NCI-H1092 treated with DMSO at 0.1 percent for 48 hours (cell line): ENCODE measurements around the gene PRKD2.

Experiments used
- DNase-seq: peaks from one replicate; lab custom pipeline; 2025; lab: John Stamatoyannopoulos, UW

PRKD2 gene

GRCh38 chr19:46661020-46661731 lies 55.7 kb downstream of the PRKD2 start, which contains the start of gene DACT3:
Gene DACT3, minus strand, starts transcription at chr19:46661182. Its CDS starts 118 bp downstream, at chr19:46661064.
- DNase-seq: peak; percentile 98

DNA sequence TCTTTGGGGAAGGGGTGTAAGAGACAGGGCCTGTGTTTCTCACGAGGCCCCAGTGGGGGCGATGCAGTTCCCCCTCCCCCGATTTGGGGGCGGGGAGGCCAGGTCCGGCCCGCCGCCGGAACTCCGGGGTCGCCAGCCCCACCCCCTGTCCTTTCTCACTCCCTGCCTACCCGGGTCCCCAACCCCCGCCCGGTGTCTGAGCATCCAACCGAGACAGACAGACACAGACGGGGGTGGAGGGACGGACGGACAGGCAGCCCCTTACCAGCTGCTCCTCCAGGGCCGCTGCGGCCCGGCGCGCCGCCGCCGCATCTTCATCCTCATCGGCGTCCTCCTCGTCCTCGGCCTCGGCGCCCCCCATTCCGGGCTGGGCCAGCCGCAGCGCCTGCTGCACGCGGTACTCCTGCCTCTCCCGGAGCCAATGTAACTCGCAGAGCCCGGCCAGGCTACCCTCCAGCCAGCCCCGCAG lies 56.3 kb downstream of the PRKD2 start:
- no peak for DNase-seq

GRCh38 chr19:46660008-46660517 lies 56.9 kb downstream of the PRKD2 start:
- no peak for DNase-seq

- no peak for DNase-seq
Measured at GRCh38 chr19:46659151-46660007, 57.5 kb downstream of the PRKD2 start.

DNA sequence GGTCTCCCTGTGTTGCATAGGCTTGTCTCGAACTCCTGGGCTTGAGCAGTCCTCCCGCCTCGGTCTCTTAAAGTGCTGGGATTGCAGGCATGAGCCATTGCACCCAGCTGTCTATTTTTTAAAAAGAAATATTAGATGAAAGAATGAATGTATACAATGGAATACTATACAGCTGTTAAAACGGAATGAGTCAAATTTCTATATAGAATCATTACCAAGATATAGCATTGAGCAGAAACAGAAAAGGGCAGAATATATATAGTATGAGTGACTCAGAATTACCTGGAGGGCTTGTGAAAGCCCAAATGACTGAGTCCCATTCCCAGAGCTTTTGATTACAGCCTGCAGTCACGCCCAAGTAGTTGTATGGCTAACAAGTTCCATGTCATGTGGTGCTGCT lies 60.4 kb downstream of the PRKD2 start:
- no peak for DNase-seq

DNA sequence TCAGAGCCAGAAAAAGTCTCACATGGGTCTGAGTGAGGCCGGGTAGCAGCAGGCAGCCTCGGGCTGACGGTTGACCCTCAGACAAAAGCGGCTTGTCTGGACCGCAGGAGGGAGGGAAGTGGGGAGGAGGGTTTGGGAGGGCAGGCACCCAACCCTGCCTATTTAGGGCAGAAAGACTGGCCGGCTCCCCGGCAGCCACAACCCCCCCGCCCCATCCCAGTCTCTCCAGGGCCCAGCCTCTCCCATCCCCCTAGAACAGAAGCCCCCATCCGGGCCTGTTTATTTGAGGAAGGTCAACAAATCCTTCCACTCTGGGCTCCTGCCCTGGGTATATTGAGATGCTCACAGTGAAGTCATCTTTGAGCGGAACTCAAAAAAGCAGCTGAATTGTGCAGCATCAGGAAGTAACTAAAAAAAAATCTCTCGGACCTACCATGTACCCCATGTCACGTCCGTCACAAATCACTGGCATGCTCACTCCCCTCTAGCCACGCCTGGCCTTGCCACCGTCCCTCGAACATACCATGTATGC lies 62.2 kb downstream of the PRKD2 start:
- no peak for DNase-seq

DNA sequence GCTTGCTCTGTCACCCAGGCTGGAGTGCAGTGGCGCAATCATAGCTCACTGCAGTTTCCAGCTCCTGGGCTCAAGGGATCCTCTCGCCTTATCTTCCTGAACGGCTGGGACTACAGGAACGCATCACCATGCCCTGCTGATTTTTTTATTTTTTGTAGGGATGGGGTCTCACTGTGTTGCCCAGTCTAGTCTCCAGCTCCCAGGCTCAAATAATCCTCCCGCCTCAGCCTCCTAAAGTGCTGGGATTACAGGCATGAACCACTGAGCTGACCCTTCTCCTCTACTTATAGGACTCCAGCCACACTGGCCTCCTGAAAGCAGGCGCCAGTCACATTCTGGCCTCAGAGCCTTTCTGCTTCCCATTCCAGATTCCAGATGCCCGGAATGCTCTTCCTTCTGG lies 66.5 kb downstream of the PRKD2 start:
- no peak for DNase-seq

- no peak for DNase-seq
Measured at GRCh38 chr19:46648961-46649960, 67.7 kb downstream of the PRKD2 start.

DNA sequence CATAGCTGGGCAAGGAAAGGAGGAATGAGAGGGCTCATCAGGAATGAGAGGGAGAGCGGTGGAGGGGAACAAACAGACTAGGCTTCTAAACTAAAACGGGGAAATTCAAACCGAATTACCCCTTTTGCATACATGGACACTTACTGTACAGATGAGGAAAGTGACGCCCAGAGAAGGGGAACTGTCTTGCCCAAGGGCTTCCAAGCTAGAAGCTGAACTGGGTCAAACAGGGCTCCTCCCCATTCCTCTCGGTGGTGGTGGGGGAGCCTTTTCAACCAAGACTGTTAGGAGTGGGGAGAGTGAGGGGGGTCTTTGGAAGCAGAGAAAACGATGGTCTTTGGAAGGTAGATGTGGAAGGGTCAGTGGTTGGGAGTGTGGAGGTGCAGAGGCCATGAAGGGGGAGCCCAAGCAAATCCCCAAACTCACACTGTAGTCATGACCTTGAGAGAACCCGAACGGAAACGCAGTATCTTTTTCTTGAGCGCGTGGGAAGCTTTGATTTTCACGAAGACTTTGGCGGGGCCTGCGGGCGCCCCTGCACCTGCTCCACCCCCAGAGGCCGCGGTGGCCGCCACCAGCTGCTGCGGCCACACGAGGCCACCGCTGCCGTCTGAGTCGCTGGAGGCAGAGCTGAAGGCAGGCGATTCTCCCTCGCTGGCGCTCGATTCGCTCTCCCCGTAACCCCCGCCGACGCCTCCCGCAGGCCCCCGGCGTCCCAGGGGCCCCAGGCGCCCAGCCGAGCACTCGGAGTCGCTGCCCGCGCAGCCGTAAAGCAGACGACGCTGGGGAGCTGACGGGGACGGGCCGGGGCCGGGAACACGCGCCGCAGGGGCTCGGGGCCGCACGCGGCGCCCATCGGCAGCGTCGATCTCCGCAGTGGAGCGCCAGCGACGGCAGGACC lies 68.6 kb downstream of the PRKD2 start:
- DNase-seq: no peak

- no peak for DNase-seq
Measured at GRCh38 chr19:46646402-46646801, 70.5 kb downstream of the PRKD2 start.

DNA sequence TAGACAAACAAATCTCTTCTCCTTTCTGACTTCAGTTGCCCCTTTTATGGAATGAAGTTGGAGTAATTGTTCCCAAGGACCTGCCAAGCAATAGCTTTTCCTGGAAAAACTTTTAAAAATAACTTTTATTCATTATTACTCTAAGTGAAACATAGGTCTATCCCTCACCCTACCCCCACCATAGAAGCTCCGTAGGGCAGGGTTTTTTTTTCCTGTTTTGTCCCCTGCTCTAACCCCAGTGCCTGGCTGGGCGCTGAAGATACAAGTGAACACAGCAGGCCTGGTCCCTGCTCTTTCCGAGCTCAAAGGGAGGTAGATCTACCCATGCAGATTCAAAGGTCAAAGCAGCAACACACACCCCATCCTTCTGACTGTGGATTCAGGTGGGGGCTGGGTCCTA lies 72.2 kb downstream of the PRKD2 start:
- DNase-seq: no peak

GRCh38 chr19:46640656-46641055 lies 76.3 kb downstream of the PRKD2 start:
- DNase-seq: no peak

- DNase-seq: no peak
Measured at GRCh38 chr19:46639358-46640182, 77.3 kb downstream of the PRKD2 start.

- no peak for DNase-seq
Measured at GRCh38 chr19:46637224-46637623, 79.7 kb downstream of the PRKD2 start.

- no peak for DNase-seq
Measured at GRCh38 chr19:46635920-46636761, 80.8 kb downstream of the PRKD2 start, which contains the start of gene GNG8. Gene GNG8, minus strand, starts transcription at chr19:46636202. Its CDS starts 1,520 bp downstream, at chr19:46634682.

GRCh38 chr19:46634656-46635218 lies 82.2 kb downstream of the PRKD2 start:
- DNase-seq: no peak

DNA sequence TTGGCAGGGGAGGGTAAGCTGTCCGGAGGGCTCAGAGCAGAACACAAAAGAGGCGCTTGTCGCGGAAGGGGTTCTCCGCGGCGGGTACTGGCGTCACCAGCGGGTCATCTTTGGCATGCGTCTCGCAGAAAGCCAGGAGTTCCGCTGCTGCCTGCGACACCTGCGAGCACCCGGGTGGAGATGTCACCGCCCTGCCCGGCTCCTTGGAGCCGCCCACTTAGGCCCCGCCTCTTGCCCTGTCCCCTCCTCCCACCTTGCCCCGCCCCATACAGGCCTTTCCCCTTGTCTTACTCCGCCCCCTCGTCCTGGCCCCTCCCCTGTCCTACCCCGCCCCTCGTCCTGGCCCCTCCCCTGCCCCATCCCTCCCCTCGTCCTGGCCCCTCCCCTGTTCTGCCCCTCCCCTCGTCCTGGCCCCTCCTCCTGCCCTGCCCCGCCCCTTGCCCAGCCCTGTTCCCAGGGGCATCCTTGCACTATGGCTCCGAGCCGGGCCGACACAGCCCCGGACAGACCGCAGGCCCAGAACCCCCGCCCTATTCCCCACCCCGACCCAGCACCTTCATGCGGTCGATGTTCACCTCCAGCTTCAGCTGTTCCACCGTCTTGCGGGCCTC lies 82.8 kb downstream of the PRKD2 start:
- DNase-seq: peak; percentile 3

- DNase-seq: no peak
Measured at GRCh38 chr19:46633130-46633529, 83.8 kb downstream of the PRKD2 start.
